ENCODE measurements around the gene ZBTB8OS.
"Not testable (repeated sequence)": the region's sequence is repeated elsewhere in the genome, so short reads cannot be mapped to it uniquely, and the experiment has no call there.

Gene ZBTB8OS

DNA sequence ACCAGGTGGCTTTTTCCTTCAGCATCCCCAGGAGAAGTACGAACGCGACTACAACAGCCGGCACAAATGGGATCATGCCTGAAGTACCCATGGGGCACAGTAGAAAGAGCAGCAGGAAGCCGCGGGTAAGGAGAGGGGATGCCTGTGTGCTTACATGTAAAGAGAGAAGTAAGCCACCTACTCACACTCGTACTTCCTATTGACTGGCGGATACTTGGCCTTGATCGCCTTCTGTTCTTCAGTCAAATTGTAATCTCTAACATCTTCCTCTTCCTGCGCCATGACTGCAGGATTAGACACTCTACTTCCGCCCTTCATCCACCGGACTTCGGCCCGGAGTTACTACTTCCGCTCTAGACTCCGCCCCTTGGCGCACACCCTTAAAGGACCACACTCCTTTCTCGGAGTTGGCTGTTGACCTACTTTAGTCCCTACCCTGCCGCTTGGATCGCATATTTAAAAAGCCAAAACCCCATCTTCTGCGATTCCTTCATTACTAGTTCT, at the start of gene ZBTB8OS:
TSS of gene ZBTB8OS (minus strand) at position 303 of the 504 bp plus-strand sequence. CDS start at position 282, 21 bp downstream.
- TF ChIP-seq, protein P1, sequence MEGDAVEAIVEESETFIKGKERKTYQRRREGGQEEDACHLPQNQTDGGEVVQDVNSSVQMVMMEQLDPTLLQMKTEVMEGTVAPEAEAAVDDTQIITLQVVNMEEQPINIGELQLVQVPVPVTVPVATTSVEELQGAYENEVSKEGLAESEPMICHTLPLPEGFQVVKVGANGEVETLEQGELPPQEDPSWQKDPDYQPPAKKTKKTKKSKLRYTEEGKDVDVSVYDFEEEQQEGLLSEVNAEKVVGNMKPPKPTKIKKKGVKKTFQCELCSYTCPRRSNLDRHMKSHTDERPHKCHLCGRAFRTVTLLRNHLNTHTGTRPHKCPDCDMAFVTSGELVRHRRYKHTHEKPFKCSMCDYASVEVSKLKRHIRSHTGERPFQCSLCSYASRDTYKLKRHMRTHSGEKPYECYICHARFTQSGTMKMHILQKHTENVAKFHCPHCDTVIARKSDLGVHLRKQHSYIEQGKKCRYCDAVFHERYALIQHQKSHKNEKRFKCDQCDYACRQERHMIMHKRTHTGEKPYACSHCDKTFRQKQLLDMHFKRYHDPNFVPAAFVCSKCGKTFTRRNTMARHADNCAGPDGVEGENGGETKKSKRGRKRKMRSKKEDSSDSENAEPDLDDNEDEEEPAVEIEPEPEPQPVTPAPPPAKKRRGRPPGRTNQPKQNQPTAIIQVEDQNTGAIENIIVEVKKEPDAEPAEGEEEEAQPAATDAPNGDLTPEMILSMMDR (IDR thresholded peaks at IDR 0.05; ENCODE audit: low read depth, low read length, missing control alignments): no peak
- Histone ChIP-seq H3K27me3 (replicated peaks) (no peaks in the 10 kb centered on the region), H3K36me3 (replicated peaks) (peaks cover 17% of the 10 kb centered on the region), H3K27ac (peak within 1 kb of the TSS; percentile 100), H3K4me3 (ENCODE audit: low read depth, low read length) (peak within 1 kb of the TSS; percentile 92)
- peak; percentile 91 for DNase-seq
- in situ Hi-C loops (cut with HindIII; ENCODE audit: low pct_ligation_motif_present, low sequenced_read_pairs): no loop called here

GRCh38 chr1:32696996-32697395, 46.6 kb upstream of the ZBTB8OS start:
- H3K27me3 ChIP-seq (replicated peaks); in situ Hi-C loops (cut with HindIII; ENCODE audit: low pct_ligation_motif_present, low sequenced_read_pairs); H3K27ac ChIP-seq; H3K4me3 ChIP-seq (ENCODE audit: low read depth, low read length); DNase-seq: not testable (repeated sequence)
- peaks cover 10% of the 10 kb centered on the region for H3K36me3 ChIP-seq (replicated peaks)

DNA sequence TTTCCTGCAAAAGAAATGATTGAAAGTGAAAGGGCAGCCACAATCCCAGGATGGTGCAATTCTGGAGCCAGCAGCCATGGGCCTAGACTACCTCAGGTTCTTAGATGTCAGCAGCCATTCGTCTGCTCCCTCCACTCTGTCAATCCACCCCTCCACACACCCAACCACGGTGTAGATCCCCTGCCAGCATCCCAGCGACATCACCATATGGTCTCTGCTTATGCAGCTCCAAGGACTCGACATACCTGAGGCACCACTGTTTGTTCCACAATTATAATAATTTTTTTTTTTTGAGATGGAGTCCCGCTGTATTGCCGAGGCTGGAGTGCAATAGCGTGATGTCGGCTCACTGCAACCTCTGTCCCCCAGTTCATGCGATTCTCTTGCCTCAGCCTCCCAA, 45.7 kb upstream of the ZBTB8OS start:
- Histone ChIP-seq H3K27me3 (replicated peaks) (no peaks in the 10 kb centered on the region), H3K27ac (no peak overlapping the region), H3K36me3 (replicated peaks) (peaks cover 10% of the 10 kb centered on the region), H3K4me3 (ENCODE audit: low read depth, low read length) (no peak overlapping the region)
- no peak for DNase-seq
- in situ Hi-C loops (cut with HindIII; ENCODE audit: low pct_ligation_motif_present, low sequenced_read_pairs): no loop called here
- TF ChIP-seq, protein P1 (IDR thresholded peaks at IDR 0.05; ENCODE audit: low read depth, low read length, missing control alignments): no peak

DNA sequence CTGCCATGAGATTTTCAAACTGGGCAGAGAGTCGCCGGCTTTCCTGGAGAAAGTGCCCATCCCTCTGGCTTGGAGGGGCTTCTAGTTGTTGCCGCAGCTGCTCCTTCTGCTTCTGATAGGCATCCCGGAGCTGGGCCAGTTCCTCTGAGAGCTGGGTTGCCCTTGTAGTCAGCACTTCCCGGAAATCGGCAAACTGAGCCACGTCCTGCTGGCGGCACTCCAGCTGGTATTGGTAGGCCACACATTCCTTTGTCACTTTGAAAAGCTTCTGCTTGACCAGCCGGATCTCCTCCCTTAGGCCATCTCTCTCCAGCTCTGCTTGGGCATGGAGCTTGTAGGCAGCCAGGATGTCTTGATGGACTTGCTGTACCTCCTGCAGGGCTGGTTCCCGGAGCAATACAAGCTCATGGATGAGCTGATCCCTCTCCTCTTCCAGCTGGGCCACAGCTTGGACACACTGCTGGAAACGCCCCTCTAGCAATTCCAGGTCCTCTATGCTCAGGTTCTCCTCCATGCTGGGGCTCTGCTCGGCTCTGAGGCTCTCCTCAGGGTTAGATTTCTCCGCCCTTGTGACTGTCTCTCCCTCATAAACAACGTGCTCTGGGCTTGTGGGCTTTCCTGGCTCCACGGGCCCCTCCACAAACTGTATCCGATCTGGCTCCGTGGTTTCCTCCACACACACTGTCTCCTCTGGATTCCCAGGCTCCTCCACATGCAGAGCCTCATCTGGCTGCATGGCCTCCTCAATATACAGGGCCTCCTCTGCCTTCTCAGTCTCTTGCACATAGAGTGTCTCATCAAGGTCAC, 45.0 kb upstream of the ZBTB8OS start:
- TF ChIP-seq, protein P1 (IDR thresholded peaks at IDR 0.05; ENCODE audit: low read depth, low read length, missing control alignments): no peak
- Histone ChIP-seq H3K27ac (no peak overlapping the region), H3K4me3 (ENCODE audit: low read depth, low read length) (no peak overlapping the region), H3K36me3 (replicated peaks) (peaks cover 10% of the 10 kb centered on the region), H3K27me3 (replicated peaks) (no peaks in the 10 kb centered on the region)
- in situ Hi-C loops (cut with HindIII; ENCODE audit: low pct_ligation_motif_present, low sequenced_read_pairs): no loop called here
- peak; percentile 39 for DNase-seq

GRCh38 chr1:32693455-32694174, 43.3 kb upstream of the ZBTB8OS start:
- in situ Hi-C loops (cut with HindIII; ENCODE audit: low pct_ligation_motif_present, low sequenced_read_pairs): no loop called here
- TF ChIP-seq, protein P1 (IDR thresholded peaks at IDR 0.05; ENCODE audit: low read depth, low read length, missing control alignments): no peak
- no peak for DNase-seq
- no peaks in the 10 kb centered on the region for H3K27me3 ChIP-seq (replicated peaks)
- no peak overlapping the region for H3K4me3 ChIP-seq (ENCODE audit: low read depth, low read length)
- H3K27ac ChIP-seq: no peak overlapping the region
- H3K36me3 ChIP-seq (replicated peaks): peaks cover 13% of the 10 kb centered on the region

- H3K27ac ChIP-seq: no peak overlapping the region
- in situ Hi-C loops (cut with HindIII; ENCODE audit: low pct_ligation_motif_present, low sequenced_read_pairs): no loop called here
- no peaks in the 10 kb centered on the region for H3K27me3 ChIP-seq (replicated peaks)
- TF ChIP-seq, protein P1 (IDR thresholded peaks at IDR 0.05; ENCODE audit: low read depth, low read length, missing control alignments): no peak
- H3K36me3 ChIP-seq (replicated peaks): peaks cover 36% of the 10 kb centered on the region
- DNase-seq: no peak
- H3K4me3 ChIP-seq (ENCODE audit: low read depth, low read length): no peak overlapping the region
Measured at GRCh38 chr1:32686387-32686786, 36.0 kb upstream of the ZBTB8OS start.

Data from brain microvascular endothelial cell (primary cell).